GM12864 (cell line): ENCODE measurements around the gene PPP1R7.

Experiments
- DNase-seq: peaks from one replicate; pipeline ENCODE4 v3.0.0-alpha.2; 2011; ENCODE audit warnings: low read depth
- H3K4me3 ChIP-seq: 2 replicates; pipeline ENCODE4 v1.5.1; 2011; ENCODE audit warnings: mild to moderate bottlenecking, low read depth, low read length, control low read depth
- CTCF ChIP-seq: IDR thresholded peaks from 2 replicates; pipeline ENCODE4 v1.5.1; 2011; ENCODE audit warnings: low read depth, mild to moderate bottlenecking, moderate library complexity, low read length, control low read depth, inconsistent platforms; ENCODE audit errors: missing control alignments

Gene PPP1R7

GRCh38 chr2:241188361-241189092 lies 38.3 kb downstream of the PPP1R7 start, which contains the start of gene ANO7:
TSS of gene ANO7 (plus strand) at chr2:241188677. CDS start at chr2:241190064, 1,387 bp downstream.
- TF ChIP-seq CTCF, result no peak
- no peak for DNase-seq
- H3K4me3 ChIP-seq, result no peak within 1 kb of the TSS

DNA sequence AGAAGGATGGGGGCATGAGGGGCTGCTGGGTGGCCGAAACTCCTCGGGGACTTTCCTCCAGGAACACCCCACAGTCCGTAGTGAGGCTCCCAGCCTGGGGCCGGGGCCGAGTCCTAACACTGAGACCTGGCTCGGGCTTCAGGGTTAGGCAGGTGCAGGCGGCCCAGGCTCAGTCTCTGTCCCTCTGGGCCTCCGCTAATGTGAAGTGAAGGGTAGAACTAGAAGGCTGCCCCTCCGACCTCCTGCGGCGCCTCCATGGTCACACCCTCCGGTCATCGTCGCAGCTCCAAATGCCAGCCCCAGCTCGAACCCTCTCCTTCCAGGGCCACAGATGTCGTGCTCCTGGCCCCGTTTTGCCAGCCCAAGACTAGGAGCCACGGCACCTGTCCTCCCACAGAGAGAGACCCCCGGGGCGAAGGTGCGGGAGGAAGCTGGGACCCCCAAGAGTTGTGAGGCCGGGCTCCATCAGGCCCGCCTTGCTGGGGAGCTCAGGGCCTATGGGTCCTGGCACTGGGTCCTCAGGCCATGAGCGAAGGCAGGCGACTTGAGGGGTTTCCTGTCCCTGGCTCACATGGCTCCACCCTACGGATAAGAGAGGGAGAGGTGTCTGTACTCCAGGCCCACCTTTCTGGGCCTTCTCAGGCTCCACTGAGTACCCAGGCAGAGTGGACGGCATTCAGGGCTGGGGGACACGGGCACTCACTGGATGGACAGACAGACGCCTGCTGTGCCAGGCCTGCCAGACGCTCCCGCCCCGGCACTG lies 39.0 kb downstream of the PPP1R7 start:
- DNase-seq, result no peak
- H3K4me3 ChIP-seq, result no peak overlapping the region
- no peak for TF ChIP-seq CTCF

- no peak for DNase-seq
- no peak overlapping the region for H3K4me3 ChIP-seq
- no peak for TF ChIP-seq CTCF
Measured at GRCh38 chr2:241189856-241190201, 39.6 kb downstream of the PPP1R7 start.

DNA sequence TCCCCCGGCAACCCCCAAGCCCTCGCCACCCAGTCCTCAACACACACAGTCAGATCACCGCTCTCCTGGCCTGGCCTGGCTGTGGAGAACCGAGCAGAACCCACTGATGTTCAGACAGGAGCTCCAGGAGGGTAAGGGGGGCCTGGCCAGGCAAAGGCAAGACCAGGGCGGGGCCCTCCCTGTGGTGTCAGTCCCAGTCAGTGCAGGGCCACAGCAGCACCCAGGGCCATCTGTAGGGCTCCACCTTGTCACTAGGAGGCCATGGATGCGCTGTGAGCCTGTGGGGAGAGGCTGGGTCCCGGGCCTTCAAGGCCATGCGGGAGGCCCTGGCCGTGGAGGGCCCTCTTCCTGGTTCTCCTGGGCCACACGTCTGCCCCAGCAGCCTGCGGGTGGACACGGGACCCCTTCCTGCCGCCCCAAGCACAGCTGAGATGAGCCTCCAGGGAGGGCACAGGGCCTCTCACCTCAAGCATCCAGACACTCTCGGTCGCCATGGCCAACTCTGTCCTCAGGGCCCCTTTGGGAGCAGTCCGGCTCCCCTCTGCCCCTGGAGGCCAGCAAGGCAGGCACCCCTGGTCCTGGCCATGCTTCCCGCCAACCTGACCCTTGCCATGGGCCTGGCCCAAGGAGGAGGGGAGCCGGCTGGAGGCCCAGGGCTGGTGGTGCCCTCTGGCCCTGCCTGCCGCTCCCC lies 40.2 kb downstream of the PPP1R7 start:
- TF ChIP-seq CTCF, result no peak
- H3K4me3 ChIP-seq, result no peak overlapping the region
- DNase-seq, result no peak

GRCh38 chr2:241191081-241191480 lies 40.8 kb downstream of the PPP1R7 start:
- no peak overlapping the region for H3K4me3 ChIP-seq
- TF ChIP-seq CTCF, result no peak
- no peak for DNase-seq

DNA sequence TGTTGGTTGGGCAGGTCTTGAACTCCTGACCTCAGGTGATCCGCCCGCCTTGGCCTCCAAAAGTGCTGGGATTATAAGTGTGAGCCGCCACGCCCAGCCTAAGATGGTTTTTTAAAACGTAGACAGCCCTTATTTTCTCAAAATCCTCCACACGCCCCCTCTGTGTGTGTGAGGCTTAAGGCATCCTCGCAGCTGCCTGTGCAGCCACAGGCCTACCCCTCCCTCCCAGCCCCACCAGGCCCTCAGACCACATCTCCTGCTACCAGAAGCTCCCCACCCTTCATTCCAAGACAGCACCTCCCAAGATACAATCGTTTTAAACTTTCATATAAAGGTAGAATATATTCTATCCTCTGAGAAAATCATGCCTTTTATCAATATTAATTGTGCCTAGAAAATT lies 43.0 kb downstream of the PPP1R7 start:
- no peak overlapping the region for H3K4me3 ChIP-seq
- no peak for DNase-seq
- no peak for TF ChIP-seq CTCF
